GM12878 (cell line): ENCODE results near the gene CCN6. TPM values are rescaled to one million over a fixed set of nuclear protein-coding genes. Genes with fewer than 3 reads are reported as not detected.

Experiments used
- ATAC-seq: fragments of 200-7000 bp; cut with Tn5 transposase; 3 replicates; pipeline ENCODE4 v1.9.1; 2020; ENCODE audit warnings: mild to moderate bottlenecking, moderate library complexity
- BruUV-seq: library from RNA; stranded (reverse); fragments of 400-500 nt; replicated peaks from 2 replicates; lab custom pipeline; 2021; lab: Mats Ljungman, UMichigan
- CTCF ChIA-PET: fragments of 300-600 bp; sonication (Branson Sonifier 250); formaldehyde crosslinking; extraction: SDS; loops from one replicate; lab custom pipeline; 2021; ENCODE audit warnings: inconsistent platforms; lab: Yijun Ruan, JAX
- POLR2A ChIA-PET: fragments of 350-600 bp; formaldehyde crosslinking; extraction: SDS; loops from one replicate; lab custom pipeline; 2021; ENCODE audit warnings: inconsistent platforms; lab: Charles Lee
- RAD21 ChIA-PET: fragments of 300-600 bp; sonication (Branson Sonifier 250); formaldehyde crosslinking; loops from one replicate; lab custom pipeline; 2023; ENCODE audit warnings: antibody characterized with exemption; ENCODE audit not compliant: unreplicated experiment; lab: Charles Lee
- SMC1A ChIA-PET: fragments of 300-600 bp; sonication (Branson Sonifier 250); formaldehyde crosslinking; loops from one replicate; lab custom pipeline; 2023; ENCODE audit not compliant: unreplicated experiment, uncharacterized antibody; lab: Charles Lee
- DNase-seq: peaks from one replicate; pipeline ENCODE4 v3.0.0-alpha.2; 2011; ENCODE audit warnings: low read depth, low spot score
- FAIRE-seq: peaks from 3 replicates; lab custom pipeline; 2011; peaks lifted over from hg19 to GRCh38; lab: Jason Lieb, UNC
- H2AFZ ChIP-seq: 2 replicates; pipeline ENCODE4 v1.6.0; 2011; ENCODE audit warnings: low read depth, low read length, control low read depth; ENCODE audit not compliant: control insufficient read depth
- H3K27ac ChIP-seq: 2 replicates; pipeline ENCODE4 v1.5.1; 2011; ENCODE audit warnings: control low read depth; ENCODE audit not compliant: control insufficient read depth, insufficient read depth
- H3K27me3 ChIP-seq, 2 experiments: replicated peaks in 1 of 2; 2 replicates each; pipeline versions ENCODE4 v1.6.0 to v1.6.1; 2011; ENCODE audit warnings: low read length in 1 of 2; ENCODE audit not compliant: control insufficient read depth in 2 of 2, insufficient read depth in 2 of 2
- H3K36me3 ChIP-seq, 2 experiments: 2 replicates each; pipeline ENCODE4 v1.5.1; 2011; ENCODE audit warnings: low read length in 1 of 2; ENCODE audit not compliant: control insufficient read depth in 2 of 2, insufficient read depth in 2 of 2
- H3K4me1 ChIP-seq: 2 replicates; pipeline ENCODE4 v1.6.1; 2011; ENCODE audit warnings: mild to moderate bottlenecking, low read length, moderate library complexity, mixed read lengths; ENCODE audit not compliant: control insufficient read depth, insufficient read depth
- H3K4me2 ChIP-seq: 2 replicates; pipeline ENCODE4 v1.6.0; 2011; ENCODE audit warnings: control low read depth; ENCODE audit not compliant: control insufficient read depth, insufficient read depth
- H3K4me3 ChIP-seq: fragments of 200-600 bp; sonication (generic); 2 replicates; pipeline ENCODE4 v1.5.1; 2016
- H3K79me2 ChIP-seq: 2 replicates; pipeline ENCODE4 v1.6.0; 2011; ENCODE audit warnings: low read length; ENCODE audit not compliant: control insufficient read depth, insufficient read depth
- H3K9ac ChIP-seq: 2 replicates; pipeline ENCODE4 v1.8.0; 2011; ENCODE audit warnings: low read length, control low read depth, mixed read lengths; ENCODE audit not compliant: control insufficient read depth, insufficient read depth
- H3K9me3 ChIP-seq: replicated peaks from 3 replicates; pipeline ENCODE4 v1.5.1; 2011; ENCODE audit warnings: mild to moderate bottlenecking, low read length; ENCODE audit not compliant: control insufficient read depth, insufficient read depth
- H4K20me1 ChIP-seq: 2 replicates; pipeline ENCODE4 v1.6.0; 2011; ENCODE audit not compliant: control insufficient read depth, insufficient read depth
- BCLAF1 ChIP-seq: fragments of 450-650 bp; IDR thresholded peaks from 2 replicates; pipeline ENCODE4 v1.6.1; 2017; ENCODE audit warnings: antibody characterized with exemption, mild to moderate bottlenecking, moderate library complexity
- ELK1 ChIP-seq: IDR thresholded peaks from 2 replicates; pipeline ENCODE4 v1.6.1; 2012; ENCODE audit warnings: low read depth, low read length, improper control_type of control experiment
- IKZF2 ChIP-seq, 2 experiments: fragments of 450-650 bp; IDR thresholded peaks; 2 replicates each; pipeline ENCODE4 v1.6.1; 2017; ENCODE audit warnings: mild to moderate bottlenecking in 2 of 2, moderate library complexity in 2 of 2
- KDM1A ChIP-seq: fragments of 200-600 bp; sonication (generic); IDR thresholded peaks from 2 replicates; pipeline ENCODE4 v1.6.1; 2016; ENCODE audit warnings: borderline replicate concordance
- MXI1 ChIP-seq: fragments of 150-350 bp; IDR thresholded peaks from 2 replicates; pipeline ENCODE4 v1.6.1; 2011; ENCODE audit warnings: low read depth, mild to moderate bottlenecking, inconsistent platforms, low read length, improper control_type of control experiment
- NFYB ChIP-seq: IDR thresholded peaks from 2 replicates; pipeline ENCODE4 v1.6.1; 2011; ENCODE audit warnings: low read depth, mild to moderate bottlenecking, low read length, improper control_type of control experiment, moderate library complexity; ENCODE audit not compliant: insufficient read depth
- PRDM15 ChIP-seq: fragments of 450-650 bp; formaldehyde crosslinking; IDR thresholded peaks from 2 replicates; pipeline ENCODE4 v1.4.0; 2020; ENCODE audit warnings: mild to moderate bottlenecking, moderate library complexity
- USF1 ChIP-seq: IDR thresholded peaks from 2 replicates; pipeline ENCODE4 v1.6.1; 2011; ENCODE audit warnings: borderline replicate concordance, low read depth, mild to moderate bottlenecking, moderate library complexity, mixed read lengths, low read length; ENCODE audit not compliant: insufficient read depth; ENCODE audit errors: extremely low read length
- ZBTB40 ChIP-seq: fragments of 450-650 bp; IDR thresholded peaks from 2 replicates; pipeline ENCODE4 v1.6.1; 2016; ENCODE audit warnings: mild to moderate bottlenecking, moderate library complexity, borderline replicate concordance
- WGBS: methylation state at CpG from one replicate; pipeline ENCODE4 v1.1.6; 2016; ENCODE audit warnings: low lambda C conversion rate; ENCODE audit not compliant: insufficient replicate concordance, insufficient coverage; ENCODE audit errors: missing lambda C conversion rate; 5-methylcytosine and 5-hydroxymethylcytosine counted together
- in situ Hi-C: fragments of 300-500 bp; cut with MboI; formaldehyde crosslinking; loops from 9 replicates; pipeline ENCODE4 v1.14.3; 2018; ENCODE audit warnings: mixed read lengths
- intact Hi-C: fragments of 100-400 bp; cut with micrococcal nuclease; formaldehyde crosslinking; loops from one replicate; pipeline ENCODE4 v1.14.2; 2022; ENCODE audit not compliant: unreplicated experiment
- polyA plus RNA-seq, 11 experiments: library from polyadenylated mRNA; depleted of rRNA in 4 of 11; unstranded in 6 of 11; stranded (reverse) in 5 of 11; fragments of >200 nt; fragmentation: Nextera tagmentation in 4 of 11; fragmentation: Illumina TruSeq in 1 of 11; extraction: Ambion mirVana in 4 of 11; extraction: Trizol in 1 of 11; gene quantifications; 1 replicate in 1 of 11; 2 replicates in 10 of 11; pipeline versions ENCODE4 v1.2.1 to v1.2.3, GENCODE V29; 2011 to 2016; ENCODE audit warnings: inconsistent platforms in 2 of 11, missing spikeins in 2 of 11, low read depth in 1 of 11
- total RNA-seq, 4 experiments: library from RNA; depleted of rRNA in 3 of 4; stranded (reverse); fragments of >200 nt in 3 of 4; fragmentation: Illumina TruSeq in 1 of 4; extraction: Trizol in 1 of 4; gene quantifications; 2 replicates each; pipeline versions ENCODE4 v1.2.1 to v1.2.3, GENCODE V29; 2013 to 2021

The CCN6 gene
- total and polyA plus RNA-seq, 10 of the 15 experiments (the other 5 are each of a cell fraction or from before 2014, with no cell fraction given): 0.05 to 0.24 (median 0.19) TPM; not detected in 5

- intact Hi-C loops: loop anchor here (5.0 kb wide), 4 partner anchors 264 to 674 kb away; no protein-coding TSS in a partner anchor
- no peak for TF ChIP-seq MXI1
- TF ChIP-seq USF1: no peak
- no peak for TF ChIP-seq ELK1
- no peak for TF ChIP-seq PRDM15 (CRISPR knock-in tag)
- no peak for TF ChIP-seq IKZF2 (IDR thresholded peaks at IDR 0.05)
- no peak for TF ChIP-seq BCLAF1
- TF ChIP-seq ZBTB40: no peak
- no peak for TF ChIP-seq KDM1A
- TF ChIP-seq NFYB: no peak
Measured at GRCh38 chr6:112041535-112041934, 12.4 kb upstream of the CCN6 start.

More at GRCh38 chr6:112041535-112041934, 12.4 kb upstream of the CCN6 start:
- Histone ChIP-seq H3K36me3 (no peaks in the 10 kb centered on the region), H3K9me3 (no peaks in the 10 kb centered on the region), H3K27me3 (no peaks in the 10 kb centered on the region), H2AFZ (no peak overlapping the region), H3K4me3 (no peak overlapping the region), H3K9ac (no peak overlapping the region), H3K4me2 (no peak overlapping the region), H3K79me2 (no peaks in the 10 kb centered on the region), H4K20me1 (no peaks in the 10 kb centered on the region), H3K27ac (no peak overlapping the region), H3K4me1 (no peaks in the 10 kb centered on the region)
- ChIA-PET POLR2A (interaction anchor here (1.1 kb wide), 1 partner anchor 332 kb away, joined by 4 read pairs; no protein-coding TSS in a partner anchor), SMC1A (interaction anchor here (0.7 to 6.6 kb wide), 14 partner anchors 8 to 782 kb away, joined by 3 to 54 read pairs (median 4); partner anchors contain the start of genes FAM229B and TUBE1), CTCF (interaction anchor here (0.7 to 9.4 kb wide), 27 partner anchors 9 to 984 kb away, joined by 3 to 96 read pairs (median 4); a partner anchor contains a TSS), RAD21 (interaction anchor here (0.7 to 3.4 kb wide), 12 partner anchors 9 to 1030 kb away, joined by 3 to 40 read pairs (median 6); a partner anchor contains a TSS)
- in situ Hi-C loops: no loop called here
- ATAC-seq: no peak
- no peak for DNase-seq
- no peak for FAIRE-seq
- BruUV-seq: no TSS peak
- 67% methylated on average over 3 of the region's 3 CpGs for WGBS
